ENCODE measurements around the gene RUNX2. TPM values are rescaled to one million over a fixed set of nuclear protein-coding genes. Genes with fewer than 3 reads are reported as not detected.

RUNX2 gene
- total and polyA plus RNA-seq, 9 of the 15 experiments (the other 6 are each of a cell fraction or from before 2014, with no cell fraction given), result 0.29 to 1.00 (median 0.43) TPM

DNA sequence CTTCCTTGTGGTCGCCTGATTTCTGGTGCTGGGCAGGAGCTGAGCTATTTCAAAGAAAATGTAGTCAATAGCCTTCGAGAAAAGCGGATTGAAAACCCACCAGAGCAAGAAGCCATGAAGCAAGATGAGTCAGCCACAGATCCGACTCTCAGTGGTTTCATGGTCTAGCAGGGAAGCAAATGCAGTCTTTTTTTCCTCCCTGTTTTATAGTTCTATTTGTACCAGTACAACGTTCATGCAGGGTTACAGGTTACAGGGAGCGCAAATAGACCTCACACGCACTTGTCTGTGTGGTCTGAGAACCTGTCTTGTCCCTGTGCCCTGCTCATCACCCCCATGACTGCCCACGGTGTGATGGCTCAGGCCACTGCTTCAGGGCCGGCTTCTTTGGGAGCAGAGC is 359.4 kb downstream of the RUNX2 start:
- BruUV-seq (replicated peaks), result no TSS peak
- no peak for DNase-seq (ENCODE audit: extremely low read depth in 1 of 4, low spot score in 3 of 4)
- intact Hi-C loops (cut with micrococcal nuclease) (no loop called here), in situ Hi-C loops (cut with MboI) (no loop called here)
- no peak overlapping the region for H3K4me3 ChIP-seq
- peaks cover 0 to 17% of the 10 kb centered on the region in 2 experiments; a peak in 1 of 5 replicates for H3K27me3 ChIP-seq (ENCODE audit: control insufficient read depth in 2 of 2, insufficient read depth in 2 of 2, low read length in 2 of 2)
- WGBS (ENCODE audit: insufficient coverage, low coverage, missing lambda C conversion rate), result under 1% methylated on average over 9 of the region's 9 CpGs
- no peaks in the 10 kb centered on the region for H3K9me3 ChIP-seq (replicated peaks; ENCODE audit: control insufficient read depth, insufficient read depth, low read depth, low read length)
- no peak overlapping the region for H3K27ac ChIP-seq (ENCODE audit: extremely low read depth, low read depth, low read length)
- POLR2A ChIA-PET, result no interaction called here
- no peaks in the 10 kb centered on the region for H3K4me1 ChIP-seq (replicated peaks in 1 of 2; ENCODE audit: control insufficient read depth in 2 of 2, insufficient read depth in 2 of 2, low read length in 2 of 2)
- H2AFZ ChIP-seq (ENCODE audit: low read depth, low read length), result no peak overlapping the region
- no peaks in the 10 kb centered on the region for H3K36me3 ChIP-seq (ENCODE audit: control insufficient read depth, insufficient read depth, low read length)
- no peak for FAIRE-seq
- ATAC-seq, result no peak
- no peak overlapping the region for H3K4me2 ChIP-seq (ENCODE audit: insufficient read depth, low read length)
- TF ChIP-seq, protein P1, sequence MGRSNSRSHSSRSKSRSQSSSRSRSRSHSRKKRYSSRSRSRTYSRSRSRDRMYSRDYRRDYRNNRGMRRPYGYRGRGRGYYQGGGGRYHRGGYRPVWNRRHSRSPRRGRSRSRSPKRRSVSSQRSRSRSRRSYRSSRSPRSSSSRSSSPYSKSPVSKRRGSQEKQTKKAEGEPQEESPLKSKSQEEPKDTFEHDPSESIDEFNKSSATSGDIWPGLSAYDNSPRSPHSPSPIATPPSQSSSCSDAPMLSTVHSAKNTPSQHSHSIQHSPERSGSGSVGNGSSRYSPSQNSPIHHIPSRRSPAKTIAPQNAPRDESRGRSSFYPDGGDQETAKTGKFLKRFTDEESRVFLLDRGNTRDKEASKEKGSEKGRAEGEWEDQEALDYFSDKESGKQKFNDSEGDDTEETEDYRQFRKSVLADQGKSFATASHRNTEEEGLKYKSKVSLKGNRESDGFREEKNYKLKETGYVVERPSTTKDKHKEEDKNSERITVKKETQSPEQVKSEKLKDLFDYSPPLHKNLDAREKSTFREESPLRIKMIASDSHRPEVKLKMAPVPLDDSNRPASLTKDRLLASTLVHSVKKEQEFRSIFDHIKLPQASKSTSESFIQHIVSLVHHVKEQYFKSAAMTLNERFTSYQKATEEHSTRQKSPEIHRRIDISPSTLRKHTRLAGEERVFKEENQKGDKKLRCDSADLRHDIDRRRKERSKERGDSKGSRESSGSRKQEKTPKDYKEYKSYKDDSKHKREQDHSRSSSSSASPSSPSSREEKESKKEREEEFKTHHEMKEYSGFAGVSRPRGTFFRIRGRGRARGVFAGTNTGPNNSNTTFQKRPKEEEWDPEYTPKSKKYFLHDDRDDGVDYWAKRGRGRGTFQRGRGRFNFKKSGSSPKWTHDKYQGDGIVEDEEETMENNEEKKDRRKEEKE (IDR thresholded peaks at IDR 0.05; ENCODE audit: borderline replicate concordance in 1 of 2, control insufficient read depth in 1 of 2, low read depth in 2 of 2, low read length in 1 of 2), result no peak
- TF ChIP-seq ZNF707 (CRISPR knock-in tag; conservative IDR thresholded peaks at IDR 0.05) (no peak), TRIM28 (IDR thresholded peaks at IDR 0.05) (no peak), CTBP1 (IDR thresholded peaks at IDR 0.05; ENCODE audit: borderline replicate concordance) (no peak), ZNF253 (CRISPR knock-in tag; conservative IDR thresholded peaks at IDR 0.05) (no peak), SREBF1 (IDR thresholded peaks at IDR 0.05; ENCODE audit: borderline replicate concordance, low read depth, low read length) (no peak), MTF1 (CRISPR knock-in tag; IDR thresholded peaks at IDR 0.05; ENCODE audit: borderline replicate concordance) (no peak), ETV5 (CRISPR knock-in tag; IDR thresholded peaks at IDR 0.05; ENCODE audit: low read depth) (no peak)
- TF ChIP-seq, protein P2, sequence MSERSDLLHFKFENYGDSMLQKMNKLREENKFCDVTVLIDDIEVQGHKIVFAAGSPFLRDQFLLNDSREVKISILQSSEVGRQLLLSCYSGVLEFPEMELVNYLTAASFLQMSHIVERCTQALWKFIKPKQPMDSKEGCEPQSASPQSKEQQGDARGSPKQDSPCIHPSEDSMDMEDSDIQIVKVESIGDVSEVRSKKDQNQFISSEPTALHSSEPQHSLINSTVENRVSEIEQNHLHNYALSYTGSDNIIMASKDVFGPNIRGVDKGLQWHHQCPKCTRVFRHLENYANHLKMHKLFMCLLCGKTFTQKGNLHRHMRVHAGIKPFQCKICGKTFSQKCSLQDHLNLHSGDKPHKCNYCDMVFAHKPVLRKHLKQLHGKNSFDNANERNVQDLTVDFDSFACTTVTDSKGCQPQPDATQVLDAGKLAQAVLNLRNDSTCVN (CRISPR knock-in tag; IDR thresholded peaks at IDR 0.05), result no peak
- TF ChIP-seq, protein P3, sequence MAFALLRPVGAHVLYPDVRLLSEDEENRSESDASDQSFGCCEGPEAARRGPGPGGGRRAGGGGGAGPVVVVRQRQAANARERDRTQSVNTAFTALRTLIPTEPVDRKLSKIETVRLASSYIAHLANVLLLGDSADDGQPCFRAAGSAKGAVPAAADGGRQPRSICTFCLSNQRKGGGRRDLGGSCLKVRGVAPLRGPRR (CRISPR knock-in tag; IDR thresholded peaks at IDR 0.05), result no peak
- TF ChIP-seq, protein P4, sequence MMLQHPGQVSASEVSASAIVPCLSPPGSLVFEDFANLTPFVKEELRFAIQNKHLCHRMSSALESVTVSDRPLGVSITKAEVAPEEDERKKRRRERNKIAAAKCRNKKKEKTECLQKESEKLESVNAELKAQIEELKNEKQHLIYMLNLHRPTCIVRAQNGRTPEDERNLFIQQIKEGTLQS (IDR thresholded peaks at IDR 0.05), result no peak
- TF ChIP-seq, protein P4 (CRISPR knock-in tag; conservative IDR thresholded peaks at IDR 0.05), result no peak
- TF ChIP-seq, protein P5, sequence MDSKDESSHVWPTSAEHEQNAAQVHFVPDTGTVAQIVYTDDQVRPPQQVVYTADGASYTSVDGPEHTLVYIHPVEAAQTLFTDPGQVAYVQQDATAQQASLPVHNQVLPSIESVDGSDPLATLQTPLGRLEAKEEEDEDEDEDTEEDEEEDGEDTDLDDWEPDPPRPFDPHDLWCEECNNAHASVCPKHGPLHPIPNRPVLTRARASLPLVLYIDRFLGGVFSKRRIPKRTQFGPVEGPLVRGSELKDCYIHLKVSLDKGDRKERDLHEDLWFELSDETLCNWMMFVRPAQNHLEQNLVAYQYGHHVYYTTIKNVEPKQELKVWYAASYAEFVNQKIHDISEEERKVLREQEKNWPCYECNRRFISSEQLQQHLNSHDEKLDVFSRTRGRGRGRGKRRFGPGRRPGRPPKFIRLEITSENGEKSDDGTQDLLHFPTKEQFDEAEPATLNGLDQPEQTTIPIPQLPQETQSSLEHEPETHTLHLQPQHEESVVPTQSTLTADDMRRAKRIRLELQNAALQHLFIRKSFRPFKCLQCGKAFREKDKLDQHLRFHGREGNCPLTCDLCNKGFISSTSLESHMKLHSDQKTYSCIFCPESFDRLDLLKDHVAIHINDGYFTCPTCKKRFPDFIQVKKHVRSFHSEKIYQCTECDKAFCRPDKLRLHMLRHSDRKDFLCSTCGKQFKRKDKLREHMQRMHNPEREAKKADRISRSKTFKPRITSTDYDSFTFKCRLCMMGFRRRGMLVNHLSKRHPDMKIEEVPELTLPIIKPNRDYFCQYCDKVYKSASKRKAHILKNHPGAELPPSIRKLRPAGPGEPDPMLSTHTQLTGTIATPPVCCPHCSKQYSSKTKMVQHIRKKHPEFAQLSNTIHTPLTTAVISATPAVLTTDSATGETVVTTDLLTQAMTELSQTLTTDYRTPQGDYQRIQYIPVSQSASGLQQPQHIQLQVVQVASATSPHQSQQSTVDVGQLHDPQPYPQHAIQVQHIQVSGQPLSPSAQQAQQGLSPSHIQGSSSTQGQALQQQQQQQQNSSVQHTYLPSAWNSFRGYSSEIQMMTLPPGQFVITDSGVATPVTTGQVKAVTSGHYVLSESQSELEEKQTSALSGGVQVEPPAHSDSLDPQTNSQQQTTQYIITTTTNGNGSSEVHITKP (IDR thresholded peaks at IDR 0.05; ENCODE audit: partially characterized antibody), result no peak
- no peaks in the 10 kb centered on the region for H3K79me2 ChIP-seq (ENCODE audit: control insufficient read depth, insufficient read depth, low read length)
- H3K9ac ChIP-seq (ENCODE audit: insufficient read depth in 1 of 2, low read depth in 2 of 2, low read length in 2 of 2), result no peak overlapping the region
- H3K9me1 ChIP-seq (ENCODE audit: control insufficient read depth, insufficient read depth, low read length), result no peaks in the 10 kb centered on the region
- CTCF ChIA-PET (ENCODE audit: low intra/inter-chr PET ratio), result no interaction called here
- no peaks in the 10 kb centered on the region; the same call in 1 of the 2 replicates for H4K20me1 ChIP-seq (replicated peaks; ENCODE audit: control insufficient read depth, insufficient read depth, low read length)

All from K562 (cell line).